HFFc6 (cell line): ENCODE measurements around the gene FSTL4. TPM values are rescaled to one million over a fixed set of nuclear protein-coding genes. Genes with fewer than 3 reads are reported as not detected.

ENCODE experiments used
- DNase-seq: peaks from one replicate; pipeline ENCODE4 v3.0.0-alpha.2; 2018
- H3K27ac Mint-ChIP-seq: 2 replicates; pipeline ENCODE4 v1.8.0; 2020; ENCODE audit warnings: mild to moderate bottlenecking, mixed read lengths
- H3K27me3 Mint-ChIP-seq: 2 replicates; pipeline ENCODE4 v1.8.0; 2021; ENCODE audit warnings: mild to moderate bottlenecking, moderate library complexity, mixed read lengths; ENCODE audit not compliant: insufficient read depth
- H3K36me3 Mint-ChIP-seq: 2 replicates; pipeline ENCODE4 v1.8.0; 2021; ENCODE audit warnings: low read depth, mixed read lengths
- H3K4me1 Mint-ChIP-seq: 2 replicates; pipeline ENCODE4 v1.8.0; 2020; ENCODE audit warnings: low read depth, mixed read lengths
- H3K4me3 Mint-ChIP-seq: 2 replicates; pipeline ENCODE4 v1.8.0; 2020; ENCODE audit warnings: mild to moderate bottlenecking, moderate library complexity, mixed read lengths
- H3K9me3 Mint-ChIP-seq: 2 replicates; pipeline ENCODE4 v1.8.0; 2020; ENCODE audit warnings: mild to moderate bottlenecking, mixed read lengths
- total RNA-seq, 6 experiments: library from RNA; stranded (reverse); fragmentation: NEBNext Ultra II Directional; extraction: Animal tissue kit (Norgen Biotek cat#: 25700); gene quantifications; 2 replicates in 1 of 6; 3 replicates in 5 of 6; pipeline ENCODE4 v1.2.3, GENCODE V29; 2021
- TF ChIP-seq, protein P1 (sequence below): fragments of 200-600 bp; sonication (generic); IDR thresholded peaks from 2 replicates; pipeline ENCODE4 v1.5.0; 2021; ENCODE audit warnings: antibody characterized with exemption, mild to moderate bottlenecking

FSTL4 gene
- total RNA-seq, 6 experiments from 2014 or later, result not detected

- Mint-ChIP-seq H3K36me3 (no peaks in the 10 kb centered on the region), H3K27ac (no peak overlapping the region), H3K27me3 (peaks cover 2% of the 10 kb centered on the region), H3K4me1 (no peaks in the 10 kb centered on the region), H3K9me3 (no peaks in the 10 kb centered on the region), H3K4me3 (no peak overlapping the region)
- DNase-seq, result no peak
- TF ChIP-seq, protein P1, sequence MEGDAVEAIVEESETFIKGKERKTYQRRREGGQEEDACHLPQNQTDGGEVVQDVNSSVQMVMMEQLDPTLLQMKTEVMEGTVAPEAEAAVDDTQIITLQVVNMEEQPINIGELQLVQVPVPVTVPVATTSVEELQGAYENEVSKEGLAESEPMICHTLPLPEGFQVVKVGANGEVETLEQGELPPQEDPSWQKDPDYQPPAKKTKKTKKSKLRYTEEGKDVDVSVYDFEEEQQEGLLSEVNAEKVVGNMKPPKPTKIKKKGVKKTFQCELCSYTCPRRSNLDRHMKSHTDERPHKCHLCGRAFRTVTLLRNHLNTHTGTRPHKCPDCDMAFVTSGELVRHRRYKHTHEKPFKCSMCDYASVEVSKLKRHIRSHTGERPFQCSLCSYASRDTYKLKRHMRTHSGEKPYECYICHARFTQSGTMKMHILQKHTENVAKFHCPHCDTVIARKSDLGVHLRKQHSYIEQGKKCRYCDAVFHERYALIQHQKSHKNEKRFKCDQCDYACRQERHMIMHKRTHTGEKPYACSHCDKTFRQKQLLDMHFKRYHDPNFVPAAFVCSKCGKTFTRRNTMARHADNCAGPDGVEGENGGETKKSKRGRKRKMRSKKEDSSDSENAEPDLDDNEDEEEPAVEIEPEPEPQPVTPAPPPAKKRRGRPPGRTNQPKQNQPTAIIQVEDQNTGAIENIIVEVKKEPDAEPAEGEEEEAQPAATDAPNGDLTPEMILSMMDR, result no peak
Measured at GRCh38 chr5:133589286-133589685, 23.1 kb downstream of the FSTL4 start.

- Mint-ChIP-seq H3K9me3 (peaks cover 4% of the 10 kb centered on the region; the same call in 1 of the 2 replicates), H3K4me1 (no peaks in the 10 kb centered on the region), H3K27ac (no peak overlapping the region), H3K27me3 (peaks cover 17% of the 10 kb centered on the region), H3K36me3 (no peaks in the 10 kb centered on the region), H3K4me3 (no peak overlapping the region)
- TF ChIP-seq, protein P1, result no peak
- no peak for DNase-seq
Measured at GRCh38 chr5:133582971-133583370, 29.4 kb downstream of the FSTL4 start.

DNA sequence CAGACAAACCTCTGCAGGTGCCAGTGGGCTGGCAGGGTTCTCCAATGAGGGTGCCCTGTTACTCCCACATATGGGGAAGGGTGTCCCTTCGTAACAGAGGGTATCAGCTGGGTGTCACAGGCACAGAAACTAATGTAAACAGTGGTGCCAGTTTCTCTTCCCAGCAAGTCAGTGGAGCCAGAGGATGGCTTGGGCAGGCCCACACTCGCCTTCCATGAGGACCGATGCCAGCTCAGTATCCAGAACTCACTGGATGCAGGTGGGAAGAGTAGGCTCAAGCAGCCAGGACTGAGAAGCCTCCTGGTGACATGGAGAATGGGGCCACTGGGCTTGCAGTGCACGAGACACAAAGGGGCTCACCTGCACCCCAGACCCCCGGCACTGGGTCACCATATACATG is 30.4 kb downstream of the FSTL4 start:
- TF ChIP-seq, protein P1, result no peak
- H3K27me3 Mint-ChIP-seq, result peaks cover 20% of the 10 kb centered on the region
- no peaks in the 10 kb centered on the region for H3K36me3 Mint-ChIP-seq
- no peak for DNase-seq
- no peaks in the 10 kb centered on the region for H3K4me1 Mint-ChIP-seq
- peaks cover 4% of the 10 kb centered on the region; the same call in 1 of the 2 replicates for H3K9me3 Mint-ChIP-seq
- no peak overlapping the region for H3K4me3 Mint-ChIP-seq
- no peak overlapping the region for H3K27ac Mint-ChIP-seq

DNA sequence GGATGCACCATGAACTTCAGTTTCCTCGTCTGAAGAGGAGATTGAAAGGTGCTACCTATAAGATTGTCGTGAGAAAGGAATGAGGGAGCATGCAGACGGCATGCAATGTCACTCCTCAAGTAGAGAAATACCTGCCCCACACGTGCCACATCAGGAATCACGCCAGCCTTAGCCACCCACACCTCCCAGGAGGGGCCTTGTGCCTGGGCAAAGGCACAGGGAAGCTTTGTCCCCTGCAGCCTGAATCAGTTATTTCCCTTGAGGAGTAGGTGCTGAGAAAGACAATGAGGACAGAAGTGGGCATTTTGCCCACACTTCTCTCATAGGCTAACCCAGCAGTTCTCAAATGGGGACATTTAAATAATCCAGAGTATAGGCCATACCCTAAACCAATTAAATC is 31.0 kb downstream of the FSTL4 start:
- H3K36me3 Mint-ChIP-seq, result no peaks in the 10 kb centered on the region
- TF ChIP-seq, protein P1, result no peak
- no peak for DNase-seq
- no peak overlapping the region for H3K27ac Mint-ChIP-seq
- H3K4me1 Mint-ChIP-seq, result no peaks in the 10 kb centered on the region
- peaks cover 20% of the 10 kb centered on the region for H3K27me3 Mint-ChIP-seq
- peaks cover 4% of the 10 kb centered on the region; the same call in 1 of the 2 replicates for H3K9me3 Mint-ChIP-seq
- H3K4me3 Mint-ChIP-seq, result no peak overlapping the region

GRCh38 chr5:133580618-133581017 is 31.7 kb downstream of the FSTL4 start:
- Mint-ChIP-seq H3K36me3 (no peaks in the 10 kb centered on the region), H3K9me3 (peaks cover 4% of the 10 kb centered on the region; the same call in 1 of the 2 replicates), H3K4me3 (no peak overlapping the region), H3K4me1 (no peaks in the 10 kb centered on the region), H3K27ac (no peak overlapping the region), H3K27me3 (peaks cover 20% of the 10 kb centered on the region)
- no peak for DNase-seq
- TF ChIP-seq, protein P1, result no peak

- DNase-seq, result no peak
- TF ChIP-seq, protein P1, result no peak
- Mint-ChIP-seq H3K4me3 (no peak overlapping the region), H3K36me3 (no peaks in the 10 kb centered on the region), H3K27me3 (peaks cover 20% of the 10 kb centered on the region), H3K27ac (no peak overlapping the region), H3K9me3 (peaks cover 4% of the 10 kb centered on the region; the same call in 1 of the 2 replicates), H3K4me1 (no peaks in the 10 kb centered on the region)
Measured at GRCh38 chr5:133579766-133580165, 32.6 kb downstream of the FSTL4 start.
